ENCODE measurements around the gene COX11.

GRCh38 chr17:54937426-54937825 is 31.0 kb downstream of the COX11 start:
- TF ChIP-seq, protein P1, sequence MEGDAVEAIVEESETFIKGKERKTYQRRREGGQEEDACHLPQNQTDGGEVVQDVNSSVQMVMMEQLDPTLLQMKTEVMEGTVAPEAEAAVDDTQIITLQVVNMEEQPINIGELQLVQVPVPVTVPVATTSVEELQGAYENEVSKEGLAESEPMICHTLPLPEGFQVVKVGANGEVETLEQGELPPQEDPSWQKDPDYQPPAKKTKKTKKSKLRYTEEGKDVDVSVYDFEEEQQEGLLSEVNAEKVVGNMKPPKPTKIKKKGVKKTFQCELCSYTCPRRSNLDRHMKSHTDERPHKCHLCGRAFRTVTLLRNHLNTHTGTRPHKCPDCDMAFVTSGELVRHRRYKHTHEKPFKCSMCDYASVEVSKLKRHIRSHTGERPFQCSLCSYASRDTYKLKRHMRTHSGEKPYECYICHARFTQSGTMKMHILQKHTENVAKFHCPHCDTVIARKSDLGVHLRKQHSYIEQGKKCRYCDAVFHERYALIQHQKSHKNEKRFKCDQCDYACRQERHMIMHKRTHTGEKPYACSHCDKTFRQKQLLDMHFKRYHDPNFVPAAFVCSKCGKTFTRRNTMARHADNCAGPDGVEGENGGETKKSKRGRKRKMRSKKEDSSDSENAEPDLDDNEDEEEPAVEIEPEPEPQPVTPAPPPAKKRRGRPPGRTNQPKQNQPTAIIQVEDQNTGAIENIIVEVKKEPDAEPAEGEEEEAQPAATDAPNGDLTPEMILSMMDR (IDR thresholded peaks at IDR 0.05), result no peak
- TF ChIP-seq EZH2 (IDR thresholded peaks at IDR 0.05; ENCODE audit: borderline replicate concordance, insufficient read depth, low read depth, low read length, poor library complexity, severe bottlenecking), result no peak
